Thyroid gland (tissue), 4 donors: ENCODE results near the gene RTF1. TPM values are rescaled to one million over a fixed set of nuclear protein-coding genes. Genes with fewer than 3 reads are reported as not detected.
A peak's percentile ranks its signal among the peaks of the same experiment; 100 is the strongest.

Source experiments
- DNase-seq, 2 donors: peaks; one replicate each; pipeline ENCODE4 v3.0.0-alpha.2; 2019
- H3K27ac ChIP-seq, 3 donors: fragments of 200-600 bp; sonication (generic); 1 replicate in 2 of 3; 2 replicates in 1 of 3; pipeline ENCODE4 v1.5.1; 2016 to 2019; ENCODE audit warnings: mild to moderate bottlenecking in 1 of 3, moderate library complexity in 1 of 3
- H3K27me3 ChIP-seq: fragments of 200-600 bp; sonication (generic); one replicate; pipeline ENCODE4 v1.5.1; 2019
- H3K36me3 ChIP-seq, 2 donors: fragments of 200-600 bp; sonication (generic); one replicate each; pipeline ENCODE4 v1.5.1; 2016 to 2019
- H3K4me1 ChIP-seq, 2 donors: fragments of 200-600 bp; sonication (generic); one replicate each; pipeline ENCODE4 v1.5.1; 2017 to 2019
- H3K4me3 ChIP-seq, 3 donors: fragments of 200-600 bp; sonication (generic); replicated peaks in 1 of 3; 1 replicate in 2 of 3; 2 replicates in 1 of 3; pipeline ENCODE4 v1.5.1; 2016; ENCODE audit warnings: mild to moderate bottlenecking in 1 of 3
- H3K9me3 ChIP-seq: fragments of 200-600 bp; sonication (generic); one replicate; pipeline ENCODE4 v1.5.1; 2017
- POLR2A ChIP-seq, 2 donors: fragments of 450-650 bp; IDR thresholded peaks; one replicate each; pipeline ENCODE4 v1.6.1; 2017; ENCODE audit warnings: antibody characterized with exemption in 2 of 2, mild to moderate bottlenecking in 2 of 2, moderate library complexity in 1 of 2
- WGBS, 2 donors: methylation state at CpG; one replicate each; pipeline ENCODE4 v1.1.5; 2017; 5-methylcytosine and 5-hydroxymethylcytosine counted together
- intact Hi-C: fragments of 100-400 bp; cut with DNase I; formaldehyde crosslinking; loops from one replicate; pipeline ENCODE4 v1.15.1; 2023
- total RNA-seq, 4 donors: library from RNA; depleted of rRNA; stranded (reverse); fragments of >200 nt; gene quantifications; one replicate each; pipeline ENCODE4 v1.2.3, GENCODE V29; 2016
- TF ChIP-seq, protein P1 (sequence below), 6 experiments: fragments of 200-600 bp in 3 of 6; fragments of 450-650 bp in 3 of 6; sonication (generic) in 3 of 6; IDR thresholded peaks; one replicate each; pipeline ENCODE4 v1.5.1; 2016 to 2019; ENCODE audit warnings: antibody characterized with exemption in 6 of 6, mild to moderate bottlenecking in 2 of 6, inconsistent platforms in 1 of 6, moderate library complexity in 1 of 6

RTF1 gene
- total RNA-seq, 4 donors from 2014 or later: 26.6 to 37.4 (median 35.4) TPM

GRCh38 chr15:41392659-41393058 lies 24.2 kb upstream of the RTF1 start:
- Histone ChIP-seq H3K9me3 (no peaks in the 10 kb centered on the region), H3K27ac (no peak overlapping the region), H3K36me3 (peaks cover 19 to 25% of the 10 kb centered on the region in 2 donors), H3K4me3 (no peak overlapping the region), H3K27me3 (no peaks in the 10 kb centered on the region), H3K4me1 (no peaks in the 10 kb centered on the region)
- 98 to 99% methylated on average over 2 of the region's 2 CpGs for WGBS, 2 donors
- intact Hi-C loops: no loop called here
- TF ChIP-seq, protein P1, sequence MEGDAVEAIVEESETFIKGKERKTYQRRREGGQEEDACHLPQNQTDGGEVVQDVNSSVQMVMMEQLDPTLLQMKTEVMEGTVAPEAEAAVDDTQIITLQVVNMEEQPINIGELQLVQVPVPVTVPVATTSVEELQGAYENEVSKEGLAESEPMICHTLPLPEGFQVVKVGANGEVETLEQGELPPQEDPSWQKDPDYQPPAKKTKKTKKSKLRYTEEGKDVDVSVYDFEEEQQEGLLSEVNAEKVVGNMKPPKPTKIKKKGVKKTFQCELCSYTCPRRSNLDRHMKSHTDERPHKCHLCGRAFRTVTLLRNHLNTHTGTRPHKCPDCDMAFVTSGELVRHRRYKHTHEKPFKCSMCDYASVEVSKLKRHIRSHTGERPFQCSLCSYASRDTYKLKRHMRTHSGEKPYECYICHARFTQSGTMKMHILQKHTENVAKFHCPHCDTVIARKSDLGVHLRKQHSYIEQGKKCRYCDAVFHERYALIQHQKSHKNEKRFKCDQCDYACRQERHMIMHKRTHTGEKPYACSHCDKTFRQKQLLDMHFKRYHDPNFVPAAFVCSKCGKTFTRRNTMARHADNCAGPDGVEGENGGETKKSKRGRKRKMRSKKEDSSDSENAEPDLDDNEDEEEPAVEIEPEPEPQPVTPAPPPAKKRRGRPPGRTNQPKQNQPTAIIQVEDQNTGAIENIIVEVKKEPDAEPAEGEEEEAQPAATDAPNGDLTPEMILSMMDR (IDR thresholded peaks at IDR 0.05): no peak
- TF ChIP-seq POLR2A (IDR thresholded peaks at IDR 0.05): no peak
- no peak for DNase-seq

- no peaks in the 10 kb centered on the region for H3K27me3 ChIP-seq
- H3K27ac ChIP-seq: no peak overlapping the region
- no peaks in the 10 kb centered on the region for H3K9me3 ChIP-seq
- TF ChIP-seq, protein P1 (IDR thresholded peaks at IDR 0.05): no peak
- TF ChIP-seq POLR2A (IDR thresholded peaks at IDR 0.05): no peak
- no peak for DNase-seq
- no peaks in the 10 kb centered on the region for H3K4me1 ChIP-seq
- intact Hi-C loops: no loop called here
- H3K36me3 ChIP-seq: peaks cover 19 to 24% of the 10 kb centered on the region in 2 donors
- WGBS, 2 donors: 98 to 100% methylated on average over 4 of the region's 4 CpGs
- no peak overlapping the region for H3K4me3 ChIP-seq
Observed at GRCh38 chr15:41394924-41395323, 22.0 kb upstream of the RTF1 start.

DNA sequence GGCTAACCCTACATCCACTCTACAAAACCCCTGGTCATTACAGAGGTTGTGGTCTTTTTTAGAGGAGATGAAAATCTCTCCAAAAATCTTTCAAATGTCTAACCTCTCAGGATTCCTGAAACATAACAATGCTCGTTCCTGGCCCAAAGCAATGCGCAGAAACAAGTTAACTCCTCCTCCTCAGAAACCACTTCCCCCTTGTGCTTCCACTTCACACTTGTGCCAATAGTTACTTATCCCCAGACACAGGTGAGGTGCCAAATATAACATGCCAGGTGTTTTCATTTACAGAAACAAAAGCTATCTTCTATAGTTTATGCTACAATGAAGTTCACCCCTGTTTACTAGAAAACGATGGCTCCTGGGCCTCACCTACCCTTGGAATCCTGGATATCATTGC lies 20.8 kb upstream of the RTF1 start:
- Histone ChIP-seq H3K9me3 (no peaks in the 10 kb centered on the region), H3K4me1 (no peaks in the 10 kb centered on the region), H3K27ac (no peak overlapping the region), H3K27me3 (no peaks in the 10 kb centered on the region), H3K36me3 (peaks cover 19 to 24% of the 10 kb centered on the region in 2 donors), H3K4me3 (no peak overlapping the region)
- no peak for TF ChIP-seq POLR2A (IDR thresholded peaks at IDR 0.05)
- TF ChIP-seq, protein P1 (IDR thresholded peaks at IDR 0.05): no peak
- no peak for DNase-seq
- 85 to 99% methylated on average over 3 of the region's 3 CpGs for WGBS, 2 donors
- intact Hi-C loops: no loop called here

- peaks cover 5 to 11% of the 10 kb centered on the region in 2 donors for H3K4me1 ChIP-seq
- H3K9me3 ChIP-seq: no peaks in the 10 kb centered on the region
- DNase-seq: no peak
- H3K27me3 ChIP-seq: no peaks in the 10 kb centered on the region
- TF ChIP-seq POLR2A (IDR thresholded peaks at IDR 0.05): no peak
- TF ChIP-seq, protein P1 (IDR thresholded peaks at IDR 0.05): no peak
- H3K27ac ChIP-seq: peak overlapping the region; percentile 63 to 91 (median 76)
- WGBS, 2 donors: 7 to 8% methylated on average over 9 of the region's 9 CpGs
- H3K4me3 ChIP-seq: peak overlapping the region; percentile 58 to 98 (median 75)
- no peaks in the 10 kb centered on the region for H3K36me3 ChIP-seq
- intact Hi-C loops: no loop called here
Observed at GRCh38 chr15:41401904-41402267, 15.0 kb upstream of the RTF1 start.

DNA sequence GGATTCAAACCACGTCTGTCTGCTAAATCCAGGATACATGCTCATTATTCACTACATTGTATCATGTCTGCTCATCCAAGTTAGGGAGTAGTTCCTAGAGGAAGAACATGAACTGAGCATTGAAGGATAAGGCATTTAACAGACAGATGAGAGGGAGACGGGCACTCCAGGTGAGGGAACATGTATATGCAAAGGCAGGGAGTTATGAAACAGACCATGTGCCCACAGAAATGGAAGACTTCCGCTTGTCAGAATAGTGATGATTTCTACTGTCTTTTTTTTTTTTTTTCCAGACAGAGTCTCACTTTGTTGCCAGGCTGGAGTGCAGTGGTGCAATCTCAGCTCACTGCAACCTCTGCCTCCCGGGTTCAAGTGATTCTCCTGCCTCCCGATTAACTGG lies 9.6 kb upstream of the RTF1 start:
- 93 to 94% methylated on average over 5 of the region's 5 CpGs for WGBS, 2 donors
- intact Hi-C loops: no loop called here
- Histone ChIP-seq H3K27ac (no peak overlapping the region), H3K9me3 (no peaks in the 10 kb centered on the region), H3K4me3 (no peak overlapping the region), H3K36me3 (no peaks in the 10 kb centered on the region), H3K4me1 (peaks cover 4 to 6% of the 10 kb centered on the region in 2 donors), H3K27me3 (no peaks in the 10 kb centered on the region)
- no peak for DNase-seq
- TF ChIP-seq POLR2A (IDR thresholded peaks at IDR 0.05): no peak
- TF ChIP-seq, protein P1 (IDR thresholded peaks at IDR 0.05): no peak
